HL-60 (cell line): ENCODE data around the gene BLOC1S1.

ENCODE experiments used
- DNase-seq, 2 experiments: peaks; one replicate each; pipeline ENCODE4 v3.0.0-alpha.2; 2010 to 2020; ENCODE audit warnings: low read depth in 1 of 2, low spot score in 1 of 2
- H3K27ac ChIP-seq: fragments of 250-450 bp; sonication (Bioruptor Pico); replicated peaks from 2 replicates; pipeline ENCODE4 v1.5.1; 2020; ENCODE audit warnings: mild to moderate bottlenecking, moderate library complexity
- H3K27me3 ChIP-seq: fragments of 250-450 bp; sonication (Bioruptor Pico); 2 replicates; pipeline ENCODE4 v1.5.1; 2021; ENCODE audit warnings: mild to moderate bottlenecking, moderate library complexity; ENCODE audit not compliant: insufficient read depth, poor library complexity, severe bottlenecking
- H3K4me3 ChIP-seq: replicated peaks from 2 replicates; pipeline ENCODE4 v1.5.1; 2011; ENCODE audit warnings: mild to moderate bottlenecking, control low read depth, low read length; ENCODE audit not compliant: insufficient read depth
- CTCF ChIP-seq: IDR thresholded peaks from one replicate; pipeline ENCODE4 v1.5.1; 2011; ENCODE audit warnings: low read length, control low read depth, inconsistent platforms; ENCODE audit not compliant: insufficient read depth
- GABPA ChIP-seq: IDR thresholded peaks from 2 replicates; pipeline ENCODE4 v1.6.1; 2012; ENCODE audit warnings: low read depth
- POLR2AphosphoS5 ChIP-seq: IDR thresholded peaks from 2 replicates; pipeline ENCODE4 v1.6.1; 2012; ENCODE audit warnings: low read depth
- REST ChIP-seq: IDR thresholded peaks from 2 replicates; pipeline ENCODE4 v1.6.1; 2012; ENCODE audit warnings: low read depth; ENCODE audit not compliant: insufficient replicate concordance
- SPI1 ChIP-seq: IDR thresholded peaks from 2 replicates; pipeline ENCODE4 v1.6.1; 2012; ENCODE audit warnings: low read depth, mild to moderate bottlenecking, borderline replicate concordance

BLOC1S1 gene

GRCh38 chr12:55708695-55709233, 7.1 kb upstream of the BLOC1S1 start:
- Histone ChIP-seq H3K4me3 (no peak overlapping the region), H3K27ac (no peak overlapping the region), H3K27me3 (peaks cover 8% of the 10 kb centered on the region)
- TF ChIP-seq REST (no peak), GABPA (no peak), SPI1 (peak; percentile 84), POLR2AphosphoS5 (no peak), CTCF (no peak)
- DNase-seq: no peak

GRCh38 chr12:55711786-55712553, 3.9 kb upstream of the BLOC1S1 start:
- H3K27me3 ChIP-seq: peaks cover 6% of the 10 kb centered on the region
- TF ChIP-seq CTCF (no peak), POLR2AphosphoS5 (no peak), GABPA (no peak), REST (no peak), SPI1 (no peak)
- DNase-seq: no peak
- H3K27ac ChIP-seq: no peak overlapping the region
- H3K4me3 ChIP-seq: no peak overlapping the region

- Histone ChIP-seq H3K27me3 (no peaks in the 10 kb centered on the region), H3K27ac (no peak overlapping the region), H3K4me3 (no peak overlapping the region)
- TF ChIP-seq CTCF (no peak), SPI1 (no peak), REST (no peak), POLR2AphosphoS5 (no peak), GABPA (no peak)
- DNase-seq: no peak
Measured at GRCh38 chr12:55712700-55713415, 3.0 kb upstream of the BLOC1S1 start.
